HCT116 (cell line): ENCODE results near the gene SLC6A3. TPM values are rescaled to one million over a fixed set of nuclear protein-coding genes. Genes with fewer than 3 reads are reported as not detected.

Source experiments
- ATAC-seq: fragments of 200-7000 bp; cut with Tn5 transposase; 2 replicates; pipeline ENCODE4 v1.9.1; 2020; ENCODE audit warnings: mild to moderate bottlenecking, moderate library complexity
- BruUV-seq: library from RNA; stranded (reverse); fragments of 400-500 nt; replicated peaks from 2 replicates; lab custom pipeline; 2021; lab: Mats Ljungman, UMichigan
- CTCF ChIA-PET: fragments of 300-600 bp; sonication (Branson Sonifier 250); formaldehyde crosslinking; loops from one replicate; lab custom pipeline; 2021; ENCODE audit warnings: antibody characterized with exemption; lab: Charles Lee
- POLR2A ChIA-PET: fragments of 300-600, 350-600 bp; sonication (Branson Sonifier 250); formaldehyde crosslinking; loops from one replicate; lab custom pipeline; 2021; ENCODE audit warnings: antibody characterized with exemption; lab: Charles Lee
- RAD21 ChIA-PET, 2 experiments: fragments of 300-600 bp; sonication (Branson Sonifier 250); formaldehyde crosslinking; loops; one replicate each; lab custom pipeline; 2023; ENCODE audit warnings: low total read pairs in 2 of 2; ENCODE audit not compliant: uncharacterized antibody in 2 of 2, unreplicated experiment in 2 of 2, low non-redundant PET in 1 of 2; lab: Charles Lee
- DNase-seq: peaks from one replicate; pipeline ENCODE4 v3.0.0-alpha.2; 2010; ENCODE audit warnings: low read depth, low spot score
- H2AFZ ChIP-seq: fragments of 200-600 bp; shearing (Covaris generic), sonication (generic); 2 replicates; pipeline ENCODE4 v1.6.1; 2017; ENCODE audit warnings: low read depth, mixed run types, mixed read lengths, antibody characterized with exemption, low read length; ENCODE audit not compliant: poor library complexity, severe bottlenecking
- H3K27ac ChIP-seq: 2 replicates; pipeline ENCODE4 v1.5.1; 2012; ENCODE audit warnings: low read depth, low read length
- H3K27me3 ChIP-seq: fragments of 200-600 bp; sonication (generic); 2 replicates; pipeline ENCODE4 v1.6.1; 2016; ENCODE audit warnings: mixed run types, low read length, mixed read lengths; ENCODE audit not compliant: insufficient read depth
- H3K36me3 ChIP-seq, 2 experiments: fragments of 200-500 bp in 1 of 2; fragments of 200-600 bp in 1 of 2; sonication (Bioruptor generic) in 1 of 2; sonication (generic) in 1 of 2; 2 replicates each; pipeline versions ENCODE4 v1.5.1 to v1.6.1; 2014 to 2016; ENCODE audit warnings: low read length in 2 of 2, inconsistent platforms in 1 of 2, mixed read lengths in 1 of 2, mixed run types in 1 of 2; ENCODE audit not compliant: insufficient read depth in 2 of 2, control insufficient read depth in 1 of 2
- H3K4me1 ChIP-seq, 2 experiments: fragments of 200-600 bp in 1 of 2; sonication (generic) in 1 of 2; 2 replicates each; pipeline versions ENCODE4 v1.5.1 to v1.6.1; 2012 to 2017; ENCODE audit warnings: low read length in 2 of 2, inconsistent platforms in 1 of 2, mild to moderate bottlenecking in 1 of 2, mixed read lengths in 1 of 2, mixed run types in 1 of 2, moderate library complexity in 1 of 2; ENCODE audit not compliant: insufficient read depth in 2 of 2, control insufficient read depth in 1 of 2
- H3K4me2 ChIP-seq: fragments of 200-600 bp; sonication (generic); 2 replicates; pipeline ENCODE4 v1.6.1; 2017; ENCODE audit warnings: mixed run types, low read length, mixed read lengths
- H3K4me3 ChIP-seq, 2 experiments: fragments of 200-600 bp in 1 of 2; sonication (generic) in 1 of 2; replicated peaks in 1 of 2; 2 replicates each; pipeline ENCODE4 v1.5.1; 2011 to 2016; ENCODE audit warnings: low read length in 2 of 2, control low read depth in 1 of 2, low read depth in 1 of 2, mild to moderate bottlenecking in 1 of 2, mixed read lengths in 1 of 2, mixed run types in 1 of 2
- H3K79me2 ChIP-seq: fragments of 200-600 bp; sonication (generic); 2 replicates; pipeline ENCODE4 v1.6.1; 2017; ENCODE audit warnings: mild to moderate bottlenecking, mixed run types, low read length, moderate library complexity, mixed read lengths; ENCODE audit not compliant: insufficient read depth
- H3K9ac ChIP-seq: fragments of 200-600 bp; sonication (generic); 2 replicates; pipeline ENCODE4 v1.6.1; 2016; ENCODE audit warnings: low read length, mixed read lengths
- H3K9me2 ChIP-seq: fragments of 200-600 bp; sonication (generic), shearing (Covaris generic); 2 replicates; pipeline ENCODE4 v1.6.1; 2017; ENCODE audit warnings: mixed run types, mild to moderate bottlenecking, moderate library complexity; ENCODE audit not compliant: insufficient read depth
- H3K9me3 ChIP-seq, 2 experiments: fragments of 200-500 bp in 1 of 2; fragments of 200-600 bp in 1 of 2; sonication (Bioruptor generic) in 1 of 2; sonication (generic) in 1 of 2; 2 replicates each; pipeline ENCODE4 v1.6.1; 2014 to 2017; ENCODE audit warnings: low read length in 2 of 2, mixed read lengths in 2 of 2, inconsistent platforms in 1 of 2, low read depth in 1 of 2, mild to moderate bottlenecking in 1 of 2, mixed run types in 1 of 2, moderate library complexity in 1 of 2; ENCODE audit not compliant: control insufficient read depth in 1 of 2, insufficient read depth in 1 of 2
- H4K20me1 ChIP-seq: fragments of 200-600 bp; sonication (generic), shearing (Covaris generic); 2 replicates; pipeline ENCODE4 v1.6.1; 2017; ENCODE audit warnings: mixed run types, mild to moderate bottlenecking, moderate library complexity; ENCODE audit not compliant: insufficient read depth
- CTCF ChIP-seq, 3 experiments: fragments of 200-600 bp in 1 of 3; sonication (generic) in 1 of 3; IDR thresholded peaks in 2 of 3; conservative IDR thresholded peaks in 1 of 3; 2 replicates each; pipeline ENCODE4 v1.5.1; 2012 to 2017; ENCODE audit warnings: low read depth in 2 of 3, low read length in 2 of 3, antibody characterized with exemption in 1 of 3, borderline replicate concordance in 1 of 3, control low read depth in 1 of 3, mild to moderate bottlenecking in 1 of 3, mixed read lengths in 1 of 3, mixed run types in 1 of 3, moderate library complexity in 1 of 3; ENCODE audit not compliant: insufficient read depth in 1 of 3
- ELF1 ChIP-seq: IDR thresholded peaks from 2 replicates; pipeline ENCODE4 v1.6.1; 2012; ENCODE audit warnings: low read depth, borderline replicate concordance
- FOSL1 ChIP-seq: IDR thresholded peaks from 2 replicates; pipeline ENCODE4 v1.6.1; 2012; ENCODE audit warnings: low read depth
- SP1 ChIP-seq: IDR thresholded peaks from 2 replicates; pipeline ENCODE4 v1.6.1; 2012; ENCODE audit warnings: low read depth
- SRF ChIP-seq: IDR thresholded peaks from 2 replicates; pipeline ENCODE4 v1.6.1; 2012; ENCODE audit warnings: low read depth
- ZNF274 ChIP-seq: fragments of 200-500 bp; sonication (Bioruptor generic); IDR thresholded peaks from 2 replicates; pipeline ENCODE4 v1.6.1; 2014; ENCODE audit warnings: mild to moderate bottlenecking, low read depth, low read length, inconsistent platforms
- intact Hi-C: fragments of 100-400 bp; cut with micrococcal nuclease; formaldehyde crosslinking; loops from 2 replicates; pipeline ENCODE4 v1.10.0; 2022
- total RNA-seq: library from RNA; stranded (reverse); gene quantifications from one replicate; pipeline ENCODE4 v1.2.1, GENCODE V29; 2021; ENCODE audit not compliant: unreplicated experiment

SLC6A3 gene
- total RNA-seq, 1 experiment from 2014 or later: not detected

DNA sequence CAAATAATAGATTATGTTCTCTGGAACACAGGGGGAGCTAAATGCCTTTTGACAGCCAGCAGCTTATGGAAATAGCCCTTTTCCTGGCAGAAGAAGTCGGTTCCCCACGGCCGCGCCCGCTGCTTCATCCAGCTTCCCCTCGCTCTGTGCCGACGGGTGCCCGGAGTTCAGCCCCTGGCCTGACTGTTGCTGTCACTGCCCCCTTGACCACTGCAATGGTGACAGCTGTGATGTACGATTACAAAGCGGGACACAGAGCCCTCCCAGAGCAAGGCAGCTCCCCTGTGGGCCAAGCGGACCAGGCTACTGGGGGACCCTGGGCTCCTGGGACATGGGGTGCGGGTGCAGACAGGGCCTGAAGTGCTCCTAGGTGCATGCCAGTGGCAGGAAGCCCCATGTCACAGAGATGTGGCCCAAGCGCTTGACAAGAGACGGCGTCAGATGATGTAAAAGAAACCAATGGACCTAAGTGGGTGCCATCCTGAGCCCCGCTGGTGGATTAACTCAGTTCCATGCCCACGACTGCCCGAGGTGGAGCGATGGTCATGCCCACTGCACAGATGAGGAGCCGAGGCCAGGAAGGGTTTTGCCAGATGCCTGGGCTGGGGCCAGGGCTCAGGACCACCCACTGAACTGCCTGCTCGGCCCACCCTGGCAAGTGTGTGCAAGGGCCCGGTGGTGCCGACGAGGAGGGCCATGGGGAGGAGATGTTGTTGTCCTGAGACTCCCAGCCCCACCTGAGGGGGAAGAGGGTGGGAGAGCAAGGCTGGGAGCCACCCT, 87.1 kb downstream of the SLC6A3 start:
- ChIA-PET RAD21 (no interaction called here), POLR2A (no interaction called here)
- no peak for DNase-seq
- Histone ChIP-seq H3K4me2 (no peak overlapping the region), H3K9me2 (no peaks in the 10 kb centered on the region), H3K4me3 (no peak overlapping the region), H4K20me1 (no peaks in the 10 kb centered on the region), H3K27me3 (peaks cover 12% of the 10 kb centered on the region; the same call in 1 of the 2 replicates), H3K9ac (no peak overlapping the region), H3K36me3 (no peaks in the 10 kb centered on the region), H3K27ac (no peak overlapping the region)
- BruUV-seq: no TSS peak
- intact Hi-C loops: no loop called here
- no peak for TF ChIP-seq ELF1
- TF ChIP-seq FOSL1: no peak
- no peak for TF ChIP-seq SRF
- TF ChIP-seq ZNF274: no peak
- TF ChIP-seq CTCF (IDR thresholded peaks at IDR 0.05 in 2 of 3, conservative IDR thresholded peaks at IDR 0.05 in 1 of 3; ENCODE audit: borderline replicate concordance in 1 of 3, insufficient read depth in 1 of 3, low read depth in 2 of 3, low read length in 2 of 3): no peak
- no peak for TF ChIP-seq SP1
- TF ChIP-seq, all 23 proteins: peak for 0
- CTCF ChIA-PET: no interaction called here
- Histone ChIP-seq H2AFZ (no peak overlapping the region), H3K4me1 (no peaks in the 10 kb centered on the region), H3K79me2 (no peaks in the 10 kb centered on the region), H3K9me3 (no peaks in the 10 kb centered on the region)
- no peak for ATAC-seq
